Measurements from ENCODE around the gene GMPR.

The GMPR gene

DNA sequence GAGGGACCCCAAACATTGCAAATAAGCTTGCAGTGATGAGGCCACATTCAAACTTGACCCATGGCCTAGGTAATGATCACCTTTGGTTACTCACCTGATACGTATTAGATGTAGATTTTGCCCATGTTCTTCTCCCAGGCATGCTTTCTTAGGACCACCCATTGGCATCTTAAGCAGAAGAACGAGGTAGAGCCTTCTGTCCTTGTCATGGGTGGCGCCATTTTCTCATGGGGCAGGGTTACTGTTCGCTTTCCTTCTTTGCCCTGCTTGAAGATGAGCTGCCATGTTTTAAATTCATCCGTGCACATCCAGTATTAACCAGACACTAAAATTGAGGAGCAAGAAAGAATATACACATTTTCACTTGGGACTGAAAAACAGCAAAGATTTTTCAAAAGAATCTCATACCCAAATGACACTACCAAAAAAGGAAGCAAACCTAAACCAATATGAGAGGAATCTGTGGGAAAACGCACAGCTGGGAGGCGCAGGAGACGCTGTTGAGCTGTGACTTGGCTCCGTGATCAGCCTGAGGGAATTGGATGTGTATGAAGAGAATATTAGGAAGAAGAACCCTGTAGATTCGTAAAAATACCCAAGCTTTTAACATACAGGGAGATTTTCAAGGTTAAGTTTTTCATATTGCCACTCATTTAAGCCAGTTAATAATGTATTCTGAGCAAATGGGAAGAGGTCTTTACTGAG is 36.6 kb downstream of the GMPR start:
- DNase-seq = no peak

DNA sequence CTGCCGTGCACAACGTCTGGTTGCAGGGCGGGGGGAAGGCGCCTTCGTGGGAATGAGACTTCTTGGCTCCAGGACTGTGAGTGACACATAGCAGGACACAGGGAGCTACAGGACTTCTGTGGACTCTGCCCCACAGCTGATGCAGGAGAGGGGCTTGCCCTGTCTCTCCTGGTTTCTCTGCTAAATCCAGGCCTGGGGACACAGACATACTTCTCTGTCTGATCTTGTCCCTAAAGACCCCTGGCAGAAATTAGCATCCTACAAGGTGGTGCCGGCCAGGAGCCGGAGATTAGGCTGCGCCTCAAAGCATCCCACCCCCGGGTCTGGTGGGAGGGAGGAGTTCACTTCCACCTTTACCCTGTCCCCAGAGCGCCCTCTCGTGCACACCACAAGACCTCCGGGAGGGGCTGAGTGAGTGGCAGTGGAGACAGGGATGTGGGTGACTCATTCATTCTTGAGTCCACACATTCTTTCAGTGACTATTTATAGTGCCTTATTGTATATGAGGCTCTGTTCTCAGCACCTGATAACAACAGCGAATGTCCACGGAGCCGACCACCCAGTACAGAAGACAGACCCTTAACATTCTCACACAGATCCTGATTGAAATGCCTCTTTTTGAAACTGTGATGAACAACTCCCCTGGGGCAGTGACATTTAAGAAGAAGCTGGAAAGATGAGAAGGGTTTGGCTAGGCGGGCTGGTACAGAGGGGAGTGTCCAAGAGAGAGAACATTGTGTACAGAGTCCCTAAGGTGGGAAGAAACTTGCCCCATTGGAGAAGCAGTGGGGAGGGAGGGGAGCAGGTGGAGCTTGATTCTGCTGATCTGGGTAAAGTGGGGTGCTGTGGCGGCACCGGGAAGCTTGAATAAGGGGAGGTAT is 39.0 kb downstream of the GMPR start:
- no peak for DNase-seq

GRCh38 chr6:16278048-16278724 is 39.8 kb downstream of the GMPR start:
- DNase-seq = no peak

- DNase-seq = no peak
Measured at GRCh38 chr6:16278750-16279149, 40.4 kb downstream of the GMPR start.

- DNase-seq = no peak
Measured at GRCh38 chr6:16279243-16279642, 40.9 kb downstream of the GMPR start.

GRCh38 chr6:16282370-16282769 is 44.0 kb downstream of the GMPR start:
- no peak for DNase-seq

- no peak for DNase-seq
Measured at GRCh38 chr6:16284472-16284871, 46.1 kb downstream of the GMPR start.

DNA sequence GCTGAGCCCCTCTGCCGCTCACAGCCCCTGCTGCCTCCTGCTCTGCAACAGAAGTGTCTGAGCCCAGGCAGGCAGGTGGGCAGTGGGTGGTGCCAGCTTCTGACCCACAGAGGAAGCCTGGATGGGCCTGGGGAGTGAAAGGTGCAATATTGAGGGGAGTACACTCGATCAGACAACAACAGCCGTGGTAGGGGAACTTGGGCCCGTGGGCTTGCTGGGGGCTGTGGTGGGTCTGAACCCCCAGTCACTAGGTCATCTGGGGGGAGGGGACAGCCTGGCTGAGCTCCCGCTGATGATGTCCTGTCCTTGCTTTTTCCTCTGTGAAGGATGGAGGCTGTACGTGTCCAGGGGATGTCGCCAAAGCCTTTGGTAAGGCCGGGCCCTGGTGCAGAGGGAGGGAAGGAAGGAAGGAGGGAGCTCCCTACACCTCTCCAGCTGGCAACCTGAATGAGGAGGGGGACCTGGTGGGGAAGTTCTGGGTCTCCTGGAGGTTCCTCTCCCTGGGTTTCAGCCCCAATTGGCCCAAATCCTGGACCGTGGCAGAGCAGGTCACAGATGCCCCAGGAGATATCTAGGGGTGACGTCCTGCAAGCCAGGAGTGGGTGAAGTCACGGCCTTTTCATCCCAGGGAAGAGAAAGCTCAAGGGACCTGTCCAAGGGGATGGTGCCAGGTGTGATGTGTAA is 47.2 kb downstream of the GMPR start:
- no peak for DNase-seq

- no peak for DNase-seq
Measured at GRCh38 chr6:16286151-16286522, 47.8 kb downstream of the GMPR start.

DNA sequence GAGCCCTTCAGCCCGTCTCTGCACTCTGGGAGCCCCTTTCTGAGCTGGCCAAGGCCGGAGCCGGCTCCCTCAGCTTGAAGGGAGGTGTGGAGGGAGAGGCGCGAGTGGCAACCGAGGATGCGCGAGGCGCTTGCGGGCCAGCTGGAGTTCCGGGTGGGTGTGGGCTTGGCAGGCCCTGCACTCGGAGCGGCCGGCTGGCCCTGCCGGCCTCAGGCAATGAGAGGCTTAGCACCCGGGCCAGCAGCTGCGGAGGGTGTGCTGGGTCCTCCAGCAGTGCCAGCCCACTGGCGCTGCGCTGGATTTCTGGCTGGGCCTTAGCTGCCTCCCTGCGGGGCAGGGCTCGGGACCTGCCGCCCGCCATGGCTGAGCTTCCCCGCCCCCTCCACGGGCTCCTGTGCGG is 49.8 kb downstream of the GMPR start:
- DNase-seq = no peak

- DNase-seq = no peak
Measured at GRCh38 chr6:16291739-16292138, 53.4 kb downstream of the GMPR start.

DNA sequence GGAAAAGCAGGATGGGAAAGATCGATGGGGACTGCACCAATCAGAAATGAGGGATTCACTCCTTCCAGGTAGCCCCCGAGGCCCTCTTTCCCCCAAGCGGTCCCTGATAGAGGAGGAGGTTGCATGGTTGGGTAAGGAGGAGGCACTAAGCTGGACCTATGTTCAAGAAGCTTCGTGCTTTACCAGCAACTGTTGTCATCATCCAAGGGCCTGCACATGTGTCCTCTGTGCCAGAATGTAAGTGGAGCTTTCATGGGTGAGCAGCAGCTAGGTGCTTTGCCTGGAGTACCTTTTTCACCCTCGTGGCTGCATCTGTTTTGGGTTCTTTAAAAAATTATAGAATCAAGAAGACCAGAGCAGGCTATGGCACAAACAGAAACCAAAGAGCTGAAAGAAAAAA is 54.0 kb downstream of the GMPR start:
- no peak for DNase-seq

DNA sequence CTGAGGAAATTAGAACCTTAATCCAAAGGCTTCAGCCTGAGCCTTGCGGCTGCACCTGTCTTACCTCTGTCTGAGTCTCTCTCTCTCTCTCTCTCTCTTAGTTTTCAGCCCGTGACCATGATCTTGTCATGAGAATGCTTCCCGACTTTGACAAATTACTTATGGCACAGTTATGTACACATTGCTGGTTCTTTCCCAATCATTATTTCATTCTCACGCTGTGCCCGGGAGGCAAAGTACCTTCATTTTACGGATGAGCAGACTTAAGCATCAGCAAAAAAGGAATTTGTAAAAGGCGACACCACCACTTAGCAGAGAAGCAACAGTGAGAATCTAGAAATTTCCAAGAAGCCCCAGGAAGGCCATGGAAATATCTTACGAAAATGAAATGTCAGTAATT is 54.6 kb downstream of the GMPR start:
- DNase-seq = no peak

- DNase-seq = no peak
Measured at GRCh38 chr6:16294371-16294770, 56.0 kb downstream of the GMPR start.

DNA sequence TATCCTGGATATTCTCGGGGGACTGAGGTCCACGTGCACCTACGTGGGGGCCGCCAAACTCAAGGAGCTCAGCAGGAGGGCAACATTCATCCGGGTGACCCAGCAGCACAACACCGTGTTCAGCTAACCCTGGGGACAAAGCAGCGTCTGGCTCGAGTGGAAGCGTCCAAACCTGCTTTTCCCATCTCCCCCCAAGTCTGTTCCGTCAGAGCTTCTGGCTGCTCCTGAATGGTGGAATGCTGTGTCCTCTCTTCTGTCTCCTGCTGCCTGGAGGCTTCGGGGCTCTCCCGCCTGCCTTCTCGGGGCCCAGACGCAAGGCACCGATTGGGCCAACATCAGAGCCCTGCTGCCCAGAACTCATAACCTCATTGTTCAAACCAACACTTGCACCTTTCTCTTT is 56.7 kb downstream of the GMPR start:
- DNase-seq = no peak

DNA sequence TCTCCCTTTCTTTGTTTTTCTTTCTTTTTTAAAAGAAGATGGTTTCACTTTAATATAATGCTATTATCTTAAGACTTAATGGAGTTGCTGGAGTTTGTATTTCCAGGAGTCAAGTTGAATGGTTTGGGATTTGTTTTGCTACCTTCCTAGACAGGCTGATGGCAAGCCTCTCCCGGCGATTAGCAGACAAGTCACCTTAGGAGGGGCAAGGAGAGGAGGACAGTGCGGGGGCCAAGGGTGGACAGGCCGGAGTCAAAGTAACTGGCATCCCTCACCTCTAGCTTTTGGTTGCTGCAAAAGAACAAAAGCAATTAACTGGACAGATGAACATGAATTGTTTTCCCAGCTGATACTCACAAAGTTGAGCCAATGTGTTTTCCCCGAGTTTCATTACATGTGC is 57.1 kb downstream of the GMPR start:
- no peak for DNase-seq

DNA sequence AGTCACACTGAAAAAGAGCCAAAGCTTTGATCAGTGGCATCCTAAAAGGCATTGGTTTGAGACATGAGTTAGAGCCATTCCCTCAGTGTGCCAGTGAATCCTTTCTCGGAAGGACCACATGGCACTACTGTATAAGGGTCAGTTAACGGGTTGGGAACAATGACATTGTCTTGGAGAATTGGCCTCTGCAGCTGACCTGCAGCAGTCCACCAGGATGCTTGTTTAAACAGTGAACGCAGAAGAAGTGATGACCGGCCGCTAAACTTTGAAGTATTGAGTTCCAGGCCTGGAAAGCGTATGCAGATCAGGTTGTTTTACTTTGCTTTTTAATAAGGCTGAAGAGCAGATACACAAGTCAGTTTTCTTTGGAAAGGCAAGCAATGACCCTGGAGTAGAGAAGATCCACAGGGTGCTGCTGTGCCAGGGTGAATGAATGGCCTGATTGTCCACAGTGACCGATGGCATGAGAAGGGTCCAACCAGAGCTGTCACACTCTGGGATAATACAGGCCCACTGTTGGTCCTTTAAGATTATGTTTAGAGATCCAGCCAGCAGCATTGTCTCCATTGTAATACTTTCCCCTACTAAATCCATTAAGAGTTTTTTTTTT is 57.8 kb downstream of the GMPR start:
- DNase-seq = no peak

DNA sequence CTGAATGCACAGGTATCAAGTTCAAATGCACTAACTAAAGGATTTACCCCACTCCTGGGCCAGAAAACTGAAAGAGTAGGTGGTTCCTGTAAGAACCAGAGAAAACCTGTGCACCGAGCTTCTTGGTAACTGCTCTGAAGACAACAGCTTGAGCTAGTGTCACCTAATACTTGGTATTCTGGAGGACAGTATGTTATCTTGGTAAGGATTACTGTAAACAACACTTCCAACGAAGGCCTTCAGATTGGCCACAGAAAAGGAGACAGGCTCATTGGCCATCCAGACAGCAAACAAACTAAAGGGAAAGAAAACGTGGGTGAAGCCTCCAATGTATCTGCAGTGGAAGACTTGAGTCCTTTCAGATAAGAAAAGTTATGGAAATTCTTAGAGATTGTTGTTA is 61.5 kb downstream of the GMPR start:
- no peak for DNase-seq

- no peak for DNase-seq
Measured at GRCh38 chr6:16301511-16301910, 63.1 kb downstream of the GMPR start.

- DNase-seq = no peak
Measured at GRCh38 chr6:16302721-16303552, 64.5 kb downstream of the GMPR start.

GRCh38 chr6:16305246-16305725 is 66.9 kb downstream of the GMPR start:
- DNase-seq = no peak

GRCh38 chr6:16305788-16306187 is 67.4 kb downstream of the GMPR start:
- DNase-seq = no peak

Data from NCI-H510A (cell line).